GM19324 (cell line): ENCODE results near the gene HTR1D.
"Not testable (repeated sequence)": the region's sequence is repeated elsewhere in the genome, so short reads cannot be mapped to it uniquely, and the experiment has no call there.

ENCODE experiments used
- ATAC-seq: cut with Tn5 transposase; IDR thresholded peaks from one replicate; pipeline ENCODE4 v1.9.1; 2021; ENCODE audit warnings: mild to moderate bottlenecking, moderate library complexity; ENCODE audit not compliant: unreplicated experiment, low FRiP score

HTR1D gene

GRCh38 chr1:23221107-23221506 is 3.8 kb upstream of the HTR1D start:
- no peak for ATAC-seq

- ATAC-seq: no peak
These were observed 406 bp downstream of the HTR1D start for GRCh38 chr1:23216771-23217420.

- ATAC-seq: no peak
These were observed 1.4 kb downstream of the HTR1D start for GRCh38 chr1:23215751-23216449.

- no peak for ATAC-seq
These were observed 2.0 kb downstream of the HTR1D start for GRCh38 chr1:23215291-23215690.

GRCh38 chr1:23214640-23215039 is 2.7 kb downstream of the HTR1D start:
- no peak for ATAC-seq

- ATAC-seq: no peak
These were observed 5.3 kb downstream of the HTR1D start for GRCh38 chr1:23211955-23212354.

- no peak for ATAC-seq
These were observed 6.3 kb downstream of the HTR1D start for GRCh38 chr1:23210963-23211362.

GRCh38 chr1:23210351-23210785 is 6.9 kb downstream of the HTR1D start:
- no peak for ATAC-seq

GRCh38 chr1:23209770-23210169 is 7.5 kb downstream of the HTR1D start:
- ATAC-seq: no peak

- ATAC-seq: no peak
These were observed 8.8 kb downstream of the HTR1D start for GRCh38 chr1:23208527-23208926.

GRCh38 chr1:23207733-23208132 is 9.6 kb downstream of the HTR1D start:
- ATAC-seq: not testable (repeated sequence)

- ATAC-seq: no peak
These were observed 15.0 kb downstream of the HTR1D start for GRCh38 chr1:23202263-23202749.

- no peak for ATAC-seq
These were observed 16.4 kb downstream of the HTR1D start for GRCh38 chr1:23200883-23201282.

- ATAC-seq: no peak
These were observed 18.9 kb downstream of the HTR1D start for GRCh38 chr1:23198373-23198772.

GRCh38 chr1:23196627-23197328 is 20.5 kb downstream of the HTR1D start:
- no peak for ATAC-seq

- ATAC-seq: no peak
These were observed 22.9 kb downstream of the HTR1D start for GRCh38 chr1:23194119-23194984.

GRCh38 chr1:23193391-23194118 is 23.7 kb downstream of the HTR1D start:
- ATAC-seq: no peak

- no peak for ATAC-seq
These were observed 26.1 kb downstream of the HTR1D start for GRCh38 chr1:23191199-23191598.

GRCh38 chr1:23188936-23189452 is 28.3 kb downstream of the HTR1D start:
- not testable (repeated sequence) for ATAC-seq
